Peyer's patch (tissue), 4 donors: Measurements from ENCODE around the gene ROBO1.
"Not testable (repeated sequence)": the region's sequence is repeated elsewhere in the genome, so short reads cannot be mapped to it uniquely, and the experiment has no call there.

Experiments
- CTCF ChIP-seq, 6 experiments: fragments of 450-650 bp in 4 of 6; fragments of 200-600 bp in 2 of 6; sonication (generic) in 1 of 6; IDR thresholded peaks; one replicate each; pipeline ENCODE4 v1.5.1; 2017 to 2019; ENCODE audit warnings: antibody characterized with exemption in 6 of 6, mild to moderate bottlenecking in 3 of 6, moderate library complexity in 1 of 6
- POLR2A ChIP-seq, 2 donors: fragments of 450-650 bp; IDR thresholded peaks; one replicate each; pipeline ENCODE4 v1.5.1; 2017; ENCODE audit warnings: antibody characterized with exemption in 2 of 2, mild to moderate bottlenecking in 2 of 2, moderate library complexity in 2 of 2

GRCh38 chr3:79299949-79300635, 467.7 kb downstream of the ROBO1 start:
- not testable (repeated sequence) for TF ChIP-seq CTCF, POLR2A (IDR thresholded peaks at IDR 0.05)
